B cell (primary cell): Measurements from ENCODE around the gene SCFD2. TPM values are rescaled to one million over a fixed set of nuclear protein-coding genes. Genes with fewer than 3 reads are reported as not detected.

Experiments used
- ATAC-seq: fragments of 200-7000 bp; cut with Tn5 transposase; one replicate; pipeline ENCODE4 v1.10.0; 2021; ENCODE audit warnings: low read depth, mild to moderate bottlenecking, moderate number of reproducible peaks, moderate library complexity
- CTCF ChIA-PET: fragments of 350-600 bp; sonication (Branson Sonifier 250); formaldehyde crosslinking; loops from one replicate; lab custom pipeline; 2021; ENCODE audit warnings: antibody characterized with exemption, inconsistent platforms; lab: Charles Lee
- POLR2A ChIA-PET: fragments of 350-600 bp; sonication (Branson Sonifier 250); formaldehyde crosslinking; loops from one replicate; lab custom pipeline; 2021; ENCODE audit warnings: antibody characterized with exemption; lab: Charles Lee
- DNase-seq: peaks from one replicate; pipeline ENCODE4 v3.0.0; 2013
- H2AFZ ChIP-seq: 2 replicates; pipeline ENCODE4 v1.6.1; 2012; ENCODE audit warnings: mild to moderate bottlenecking, low read depth, low read length; ENCODE audit not compliant: insufficient read depth, poor library complexity, severe bottlenecking
- H3K27ac ChIP-seq, 2 donors: 1 replicate in 1 of 2; 2 replicates in 1 of 2; pipeline ENCODE4 v1.5.1; 2012 to 2013; ENCODE audit warnings: low read length in 2 of 2, mild to moderate bottlenecking in 2 of 2, moderate library complexity in 1 of 2
- H3K27me3 ChIP-seq, 4 experiments: fragments of 200-600 bp in 1 of 4; sonication (generic) in 1 of 4; replicated peaks in 1 of 4; 1 replicate in 2 of 4; 2 replicates in 2 of 4; pipeline versions ENCODE4 v1.6.1 to v1.7.0; 2013 to 2016; ENCODE audit warnings: low read length in 3 of 4, mild to moderate bottlenecking in 2 of 4, mixed read lengths in 1 of 4, moderate library complexity in 1 of 4; ENCODE audit not compliant: insufficient read depth in 4 of 4, control insufficient read depth in 3 of 4; ENCODE audit errors: control extremely low read depth in 1 of 4
- H3K36me3 ChIP-seq, 2 experiments: replicated peaks in 1 of 2; 1 replicate in 1 of 2; 2 replicates in 1 of 2; pipeline versions ENCODE4 v1.6.1 to v1.7.1; 2013; ENCODE audit warnings: low read length in 1 of 2; ENCODE audit not compliant: insufficient read depth in 2 of 2, control insufficient read depth in 1 of 2; ENCODE audit errors: control extremely low read depth in 1 of 2, extremely low read depth in 1 of 2
- H3K4me1 ChIP-seq, 2 donors: fragments of 200-600 bp in 1 of 2; sonication (generic) in 1 of 2; 1 replicate in 1 of 2; 2 replicates in 1 of 2; pipeline versions ENCODE4 v1.5.1 to v1.6.1; 2013 to 2017; ENCODE audit warnings: low read length in 2 of 2; ENCODE audit not compliant: control insufficient read depth in 2 of 2, insufficient read depth in 2 of 2
- H3K4me2 ChIP-seq: replicated peaks from 2 replicates; pipeline ENCODE3; 2012; ENCODE audit warnings: mild to moderate bottlenecking, low read depth, low read length; ENCODE audit not compliant: poor library complexity, severe bottlenecking
- H3K4me3 ChIP-seq, 5 experiments: fragments of 200-600 bp in 1 of 5; sonication (generic) in 1 of 5; 1 replicate in 3 of 5; 2 replicates in 2 of 5; pipeline versions ENCODE4 v1.5.1 to v1.7.0; 2011 to 2016; ENCODE audit warnings: low read length in 4 of 5, mild to moderate bottlenecking in 4 of 5, low read depth in 2 of 5, control low read depth in 1 of 5, moderate library complexity in 1 of 5; ENCODE audit not compliant: insufficient read depth in 1 of 5; ENCODE audit errors: control extremely low read depth in 1 of 5, extremely low read depth in 1 of 5
- H3K79me2 ChIP-seq: fragments of 200-600 bp; sonication (generic); one replicate; pipeline ENCODE4 v1.6.0; 2016; ENCODE audit warnings: low read length; ENCODE audit not compliant: control insufficient read depth, insufficient read depth
- H3K9ac ChIP-seq: fragments of 200-600 bp; sonication (generic); 2 replicates; pipeline ENCODE4 v1.6.1; 2017; ENCODE audit warnings: mild to moderate bottlenecking, low read length, moderate library complexity
- H3K9me3 ChIP-seq, 3 donors: one replicate each; pipeline versions ENCODE4 v1.6.1 to v1.7.1; 2013; ENCODE audit warnings: low read length in 2 of 3; ENCODE audit not compliant: control insufficient read depth in 2 of 3, insufficient read depth in 1 of 3; ENCODE audit errors: control extremely low read depth in 1 of 3
- H4K20me1 ChIP-seq: 2 replicates; pipeline ENCODE4 v1.6.0; 2012; ENCODE audit warnings: mild to moderate bottlenecking, low read length; ENCODE audit not compliant: insufficient read depth, control insufficient read depth, poor library complexity, severe bottlenecking
- H3K27ac Mint-ChIP-seq: one replicate; pipeline ENCODE4 v1.8.0; 2021; ENCODE audit warnings: mixed read lengths
- H3K27me3 Mint-ChIP-seq: one replicate; pipeline ENCODE4 v1.8.0; 2021; ENCODE audit warnings: mixed read lengths
- H3K4me1 Mint-ChIP-seq: one replicate; pipeline ENCODE4 v1.8.0; 2021; ENCODE audit warnings: mixed read lengths
- H3K4me3 Mint-ChIP-seq: one replicate; pipeline ENCODE4 v1.8.0; 2021; ENCODE audit warnings: mixed read lengths
- H3K9me3 Mint-ChIP-seq: one replicate; pipeline ENCODE4 v1.8.0; 2022; ENCODE audit warnings: mixed read lengths; ENCODE audit not compliant: insufficient read depth
- CTCF ChIP-seq: fragments of 200-600 bp; IDR thresholded peaks from one replicate; pipeline ENCODE4 v1.8.0; 2022; ENCODE audit warnings: antibody characterized with exemption, mild to moderate bottlenecking
- EZH2 ChIP-seq: IDR thresholded peaks from 2 replicates; pipeline ENCODE4 v1.6.1; 2012; ENCODE audit warnings: borderline replicate concordance, low read depth, mild to moderate bottlenecking, moderate library complexity, low read length; ENCODE audit not compliant: insufficient read depth, poor library complexity, severe bottlenecking
- WGBS: methylation state at CpG from one replicate; pipeline ENCODE4 v1.1.5; 2013; ENCODE audit warnings: missing lambda C conversion rate; ENCODE audit not compliant: insufficient coverage; 5-methylcytosine and 5-hydroxymethylcytosine counted together
- intact Hi-C: fragments of 100-400 bp; cut with micrococcal nuclease; formaldehyde crosslinking; loops from one replicate; pipeline ENCODE4 v1.10.0; 2022
- polyA plus RNA-seq: library from polyadenylated mRNA; depleted of rRNA; stranded (reverse); fragments of >200 nt; gene quantifications from 2 replicates; pipeline ENCODE4 v1.2.3, GENCODE V29; 2012
- total RNA-seq, 2 donors: library from RNA; stranded (reverse); fragments of 120-200 nt in 1 of 2; gene quantifications; 1 replicate in 1 of 2; 2 replicates in 1 of 2; pipeline versions ENCODE4 v1.2.3 to v1.2.4, GENCODE V29; 2013 to 2022

The SCFD2 gene
- total and polyA plus RNA-seq, 2 donors (not counting 1 experiment from before 2014, with no cell fraction given), result 12.8 to 20.4 TPM

GRCh38 chr4:53059256-53059655 lies 306.6 kb downstream of the SCFD2 start:
- no peak for TF ChIP-seq CTCF
- no peak for TF ChIP-seq EZH2
- Histone ChIP-seq H3K36me3 (no peaks in the 10 kb centered on the region), H3K79me2 (no peaks in the 10 kb centered on the region), H3K9me3 (peaks cover 0 to 1% (median 0%) of the 10 kb centered on the region in 3 donors), H3K4me3 (no peak overlapping the region), H3K4me1 (no peaks in the 10 kb centered on the region), H3K9ac (no peak overlapping the region), H3K4me2 (no peak overlapping the region), H3K27me3 (no peaks in the 10 kb centered on the region), H3K27ac (no peak overlapping the region), H4K20me1 (no peaks in the 10 kb centered on the region), H2AFZ (no peak overlapping the region)
- no peak for ATAC-seq
- Mint-ChIP-seq H3K4me1 (no peaks in the 10 kb centered on the region), H3K9me3 (peaks cover 3% of the 10 kb centered on the region), H3K27ac (no peak overlapping the region), H3K27me3 (no peaks in the 10 kb centered on the region), H3K4me3 (no peak overlapping the region)
- no peak for DNase-seq
- intact Hi-C loops, result no loop called here
- WGBS, result 100% methylated on average over 3 of the region's 4 CpGs
- ChIA-PET POLR2A (no interaction called here), CTCF (no interaction called here)

- intact Hi-C loops, result no loop called here
Observed at GRCh38 chr4:53057679-53058078, 308.2 kb downstream of the SCFD2 start.

More at GRCh38 chr4:53057679-53058078, 308.2 kb downstream of the SCFD2 start:
- peaks cover 0 to 1% (median 0%) of the 10 kb centered on the region in 3 donors for H3K9me3 ChIP-seq
- H3K4me1 Mint-ChIP-seq, result no peaks in the 10 kb centered on the region
- H2AFZ ChIP-seq, result no peak overlapping the region
- no peak overlapping the region for H3K4me3 Mint-ChIP-seq
- ChIA-PET POLR2A (no interaction called here), CTCF (no interaction called here)
- no peak overlapping the region for H3K4me3 ChIP-seq
- peaks cover 3% of the 10 kb centered on the region for H3K9me3 Mint-ChIP-seq
- TF ChIP-seq EZH2 (no peak), CTCF (no peak)
- no peak overlapping the region for H3K27ac ChIP-seq
- WGBS, result 100% methylated on average over 1 of the region's 3 CpGs
- H3K27me3 ChIP-seq, result no peaks in the 10 kb centered on the region
- no peaks in the 10 kb centered on the region for H3K36me3 ChIP-seq
- H3K4me1 ChIP-seq, result no peaks in the 10 kb centered on the region
- no peaks in the 10 kb centered on the region for H3K79me2 ChIP-seq
- no peak overlapping the region for H3K9ac ChIP-seq
- no peaks in the 10 kb centered on the region for H4K20me1 ChIP-seq
- H3K27ac Mint-ChIP-seq, result no peak overlapping the region
- DNase-seq (no peak), ATAC-seq (no peak)
- H3K4me2 ChIP-seq, result no peak overlapping the region
- H3K27me3 Mint-ChIP-seq, result no peaks in the 10 kb centered on the region
